ENCODE data around the gene IVNS1ABP.
"Not testable (repeated sequence)": the region's sequence is repeated elsewhere in the genome, so short reads cannot be mapped to it uniquely, and the experiment has no call there.

Gene IVNS1ABP

GRCh38 chr1:185321653-185322221 lies 4.7 kb upstream of the IVNS1ABP start:
- not testable (repeated sequence) for H3K36me3 ChIP-seq (ENCODE audit: insufficient read depth, low read length); H3K4me1 ChIP-seq (ENCODE audit: insufficient read depth, low read length); H2AFZ ChIP-seq (ENCODE audit: low read depth, low read length); H3K27me3 ChIP-seq (ENCODE audit: insufficient read depth, low read length); H3K9me3 ChIP-seq (ENCODE audit: low read length); H3K4me3 ChIP-seq (ENCODE audit: low read length)

- not testable (repeated sequence) for H2AFZ ChIP-seq (ENCODE audit: low read depth, low read length); H3K4me3 ChIP-seq (ENCODE audit: low read length); H3K36me3 ChIP-seq (ENCODE audit: insufficient read depth, low read length); H3K27me3 ChIP-seq (ENCODE audit: insufficient read depth, low read length); H3K9me3 ChIP-seq (ENCODE audit: low read length); H3K4me1 ChIP-seq (ENCODE audit: insufficient read depth, low read length)
Measured at GRCh38 chr1:185321104-185321503, 4.1 kb upstream of the IVNS1ABP start.

- no peaks in the 10 kb centered on the region for H3K27me3 ChIP-seq (ENCODE audit: insufficient read depth, low read length)
- H3K4me3 ChIP-seq (ENCODE audit: low read length), result no peak overlapping the region
- peaks cover 22% of the 10 kb centered on the region for H3K4me1 ChIP-seq (ENCODE audit: insufficient read depth, low read length)
- no peaks in the 10 kb centered on the region for H3K9me3 ChIP-seq (ENCODE audit: low read length)
- H2AFZ ChIP-seq (ENCODE audit: low read depth, low read length), result no peak overlapping the region
- H3K36me3 ChIP-seq (ENCODE audit: insufficient read depth, low read length), result no peaks in the 10 kb centered on the region
Measured at GRCh38 chr1:185319139-185319475, 2.1 kb upstream of the IVNS1ABP start.

GRCh38 chr1:185318431-185319138 lies 1.5 kb upstream of the IVNS1ABP start:
- peaks cover 28% of the 10 kb centered on the region for H3K4me1 ChIP-seq (ENCODE audit: insufficient read depth, low read length)
- H3K36me3 ChIP-seq (ENCODE audit: insufficient read depth, low read length), result no peaks in the 10 kb centered on the region
- H3K9me3 ChIP-seq (ENCODE audit: low read length), result no peaks in the 10 kb centered on the region
- H2AFZ ChIP-seq (ENCODE audit: low read depth, low read length), result no peak overlapping the region
- no peaks in the 10 kb centered on the region for H3K27me3 ChIP-seq (ENCODE audit: insufficient read depth, low read length)
- H3K4me3 ChIP-seq (ENCODE audit: low read length), result no peak overlapping the region

- Histone ChIP-seq H3K4me1 (ENCODE audit: insufficient read depth, low read length) (peaks cover 34% of the 10 kb centered on the region), H2AFZ (ENCODE audit: low read depth, low read length) (peak overlapping the region; percentile 27), H3K36me3 (ENCODE audit: insufficient read depth, low read length) (no peaks in the 10 kb centered on the region), H3K27me3 (ENCODE audit: insufficient read depth, low read length) (no peaks in the 10 kb centered on the region), H3K9me3 (ENCODE audit: low read length) (no peaks in the 10 kb centered on the region), H3K4me3 (ENCODE audit: low read length) (peak overlapping the region; percentile 87)
Measured at GRCh38 chr1:185317886-185318310, 855 bp upstream of the IVNS1ABP start.

GRCh38 chr1:185316163-185317033 lies 645 bp downstream of the IVNS1ABP start:
- Histone ChIP-seq H3K4me3 (ENCODE audit: low read length) (peak overlapping the region; percentile 87), H3K36me3 (ENCODE audit: insufficient read depth, low read length) (peaks cover 8% of the 10 kb centered on the region), H3K9me3 (ENCODE audit: low read length) (no peaks in the 10 kb centered on the region), H3K27me3 (ENCODE audit: insufficient read depth, low read length) (no peaks in the 10 kb centered on the region), H3K4me1 (ENCODE audit: insufficient read depth, low read length) (peaks cover 45% of the 10 kb centered on the region), H2AFZ (ENCODE audit: low read depth, low read length) (peak overlapping the region; percentile 64)

- Histone ChIP-seq H2AFZ (ENCODE audit: low read depth, low read length) (no peak overlapping the region), H3K9me3 (ENCODE audit: low read length) (no peaks in the 10 kb centered on the region), H3K27me3 (ENCODE audit: insufficient read depth, low read length) (no peaks in the 10 kb centered on the region), H3K4me3 (ENCODE audit: low read length) (peak overlapping the region; percentile 87), H3K36me3 (ENCODE audit: insufficient read depth, low read length) (peaks cover 16% of the 10 kb centered on the region), H3K4me1 (ENCODE audit: insufficient read depth, low read length) (peaks cover 45% of the 10 kb centered on the region)
Measured at GRCh38 chr1:185315445-185316071, 1.5 kb downstream of the IVNS1ABP start.

GRCh38 chr1:185314411-185314810 lies 2.6 kb downstream of the IVNS1ABP start:
- H3K4me3 ChIP-seq (ENCODE audit: low read length), result peak overlapping the region; percentile 87

GRCh38 chr1:185312361-185313138 lies 4.5 kb downstream of the IVNS1ABP start:
- Histone ChIP-seq H3K9me3 (ENCODE audit: low read length) (no peaks in the 10 kb centered on the region), H2AFZ (ENCODE audit: low read depth, low read length) (no peak overlapping the region), H3K27me3 (ENCODE audit: insufficient read depth, low read length) (no peaks in the 10 kb centered on the region), H3K4me1 (ENCODE audit: insufficient read depth, low read length) (peaks cover 39% of the 10 kb centered on the region), H3K36me3 (ENCODE audit: insufficient read depth, low read length) (peaks cover 42% of the 10 kb centered on the region), H3K4me3 (ENCODE audit: low read length) (peak overlapping the region; percentile 87)

More at GRCh38 chr1:185314411-185314810, 2.6 kb downstream of the IVNS1ABP start:
- H3K27me3 ChIP-seq (ENCODE audit: insufficient read depth, low read length), result no peaks in the 10 kb centered on the region
- H3K36me3 ChIP-seq (ENCODE audit: insufficient read depth, low read length), result peaks cover 25% of the 10 kb centered on the region
- no peaks in the 10 kb centered on the region for H3K9me3 ChIP-seq (ENCODE audit: low read length)
- H2AFZ ChIP-seq (ENCODE audit: low read depth, low read length), result no peak overlapping the region
- peaks cover 45% of the 10 kb centered on the region for H3K4me1 ChIP-seq (ENCODE audit: insufficient read depth, low read length)

- Histone ChIP-seq H3K9me3 (ENCODE audit: low read length) (no peaks in the 10 kb centered on the region), H3K4me3 (ENCODE audit: low read length) (peak overlapping the region; percentile 26), H3K4me1 (ENCODE audit: insufficient read depth, low read length) (peaks cover 37% of the 10 kb centered on the region), H3K27me3 (ENCODE audit: insufficient read depth, low read length) (no peaks in the 10 kb centered on the region), H2AFZ (ENCODE audit: low read depth, low read length) (no peak overlapping the region), H3K36me3 (ENCODE audit: insufficient read depth, low read length) (peaks cover 50% of the 10 kb centered on the region)
Measured at GRCh38 chr1:185311589-185312225, 5.3 kb downstream of the IVNS1ABP start.

GRCh38 chr1:185309566-185309965 lies 7.5 kb downstream of the IVNS1ABP start:
- H3K36me3 ChIP-seq (ENCODE audit: insufficient read depth, low read length), result peaks cover 71% of the 10 kb centered on the region
- no peak overlapping the region for H2AFZ ChIP-seq (ENCODE audit: low read depth, low read length)
- peaks cover 27% of the 10 kb centered on the region for H3K4me1 ChIP-seq (ENCODE audit: insufficient read depth, low read length)
- H3K4me3 ChIP-seq (ENCODE audit: low read length), result no peak overlapping the region
- no peaks in the 10 kb centered on the region for H3K27me3 ChIP-seq (ENCODE audit: insufficient read depth, low read length)
- no peaks in the 10 kb centered on the region for H3K9me3 ChIP-seq (ENCODE audit: low read length)

GRCh38 chr1:185308126-185308525 lies 8.9 kb downstream of the IVNS1ABP start:
- H3K27me3 ChIP-seq (ENCODE audit: insufficient read depth, low read length), result no peaks in the 10 kb centered on the region
- peaks cover 12% of the 10 kb centered on the region for H3K4me1 ChIP-seq (ENCODE audit: insufficient read depth, low read length)
- peaks cover 84% of the 10 kb centered on the region for H3K36me3 ChIP-seq (ENCODE audit: insufficient read depth, low read length)
- no peak overlapping the region for H2AFZ ChIP-seq (ENCODE audit: low read depth, low read length)
- H3K4me3 ChIP-seq (ENCODE audit: low read length), result no peak overlapping the region
- no peaks in the 10 kb centered on the region for H3K9me3 ChIP-seq (ENCODE audit: low read length)
